Ishikawa (cell line): ENCODE measurements around the gene RASAL2.

Experiments used
- CEBPB ChIP-seq: IDR thresholded peaks from 2 replicates; pipeline ENCODE4 v1.6.1; 2012
- CREB1 ChIP-seq: IDR thresholded peaks from 2 replicates; pipeline ENCODE4 v1.6.1; 2012; ENCODE audit warnings: low read depth
- EGR1 ChIP-seq: IDR thresholded peaks from 2 replicates; pipeline ENCODE4 v1.6.1; 2012
- EP300 ChIP-seq: IDR thresholded peaks from 2 replicates; pipeline ENCODE4 v1.6.1; 2012; ENCODE audit warnings: borderline replicate concordance
- FOXM1 ChIP-seq: IDR thresholded peaks from 2 replicates; pipeline ENCODE4 v1.6.1; 2012; ENCODE audit warnings: low read depth, borderline replicate concordance
- MAX ChIP-seq: IDR thresholded peaks from 2 replicates; pipeline ENCODE4 v1.6.1; 2012
- NFIC ChIP-seq: IDR thresholded peaks from 2 replicates; pipeline ENCODE4 v1.6.1; 2012
- RAD21 ChIP-seq: IDR thresholded peaks from 2 replicates; pipeline ENCODE4 v1.6.1; 2012; ENCODE audit warnings: low read depth
- REST ChIP-seq: IDR thresholded peaks from 2 replicates; pipeline ENCODE4 v1.6.1; 2012; ENCODE audit warnings: low read depth, mild to moderate bottlenecking
- TAF1 ChIP-seq: IDR thresholded peaks from 2 replicates; pipeline ENCODE4 v1.6.1; 2012; ENCODE audit warnings: low read depth, mild to moderate bottlenecking
- TCF12 ChIP-seq: IDR thresholded peaks from 2 replicates; pipeline ENCODE4 v1.6.1; 2012; ENCODE audit warnings: low read depth
- TEAD4 ChIP-seq: IDR thresholded peaks from 2 replicates; pipeline ENCODE4 v1.6.1; 2012
- USF1 ChIP-seq: IDR thresholded peaks from 2 replicates; pipeline ENCODE4 v1.6.1; 2012
- YY1 ChIP-seq: IDR thresholded peaks from 2 replicates; pipeline ENCODE4 v1.6.1; 2012; ENCODE audit warnings: low read depth
- ZBTB7A ChIP-seq: IDR thresholded peaks from 2 replicates; pipeline ENCODE4 v1.6.1; 2012; ENCODE audit warnings: low read depth

RASAL2 gene

GRCh38 chr1:178407655-178408054 lies 313.8 kb downstream of the RASAL2 start:
- TF ChIP-seq TCF12 (no peak), EP300 (no peak), ZBTB7A (no peak), CEBPB (no peak), RAD21 (no peak), EGR1 (no peak), USF1 (no peak)

DNA sequence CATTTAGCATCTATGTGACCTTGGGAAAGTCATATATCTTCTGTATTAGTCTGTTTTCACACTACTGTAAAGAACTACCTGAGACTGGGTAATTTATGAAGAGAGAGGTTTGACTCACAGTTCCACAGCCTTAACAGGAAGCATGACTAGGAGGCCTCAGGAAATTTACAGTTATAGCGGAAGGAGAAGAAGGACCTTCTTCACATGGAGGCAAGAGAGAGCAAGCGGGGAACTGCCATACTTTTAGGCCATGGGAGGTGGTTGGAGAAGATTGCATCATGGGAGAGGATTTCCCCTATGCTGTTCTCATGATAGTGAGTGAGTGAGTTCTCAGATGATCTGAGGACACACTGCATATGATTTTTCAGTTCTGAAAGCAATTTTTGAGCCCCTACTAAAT lies 315.0 kb downstream of the RASAL2 start:
- TF ChIP-seq NFIC (no peak), YY1 (no peak), REST (no peak), USF1 (no peak), RAD21 (no peak), FOXM1 (no peak), CREB1 (no peak), TCF12 (no peak), TEAD4 (no peak), EP300 (no peak), EGR1 (no peak), MAX (no peak), ZBTB7A (no peak), TAF1 (no peak), CEBPB (no peak)

DNA sequence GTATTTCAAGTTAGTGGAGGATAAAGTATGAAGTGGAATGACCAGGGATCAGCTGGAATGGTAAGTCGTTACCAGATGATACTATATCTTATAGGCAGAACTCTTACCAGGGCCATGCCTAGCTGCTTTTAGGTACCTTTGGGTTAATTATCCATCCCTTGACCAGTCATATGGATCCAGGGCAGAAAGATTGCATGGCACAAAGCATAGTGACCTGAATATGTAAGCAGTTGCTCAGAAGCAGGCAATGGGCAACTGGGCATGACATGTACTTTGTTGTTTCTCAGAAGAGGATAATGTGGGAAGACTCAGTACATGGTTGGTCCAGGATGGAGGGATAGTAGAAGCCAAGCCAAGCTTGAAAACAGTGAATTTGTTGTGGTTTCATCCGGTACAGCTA lies 315.6 kb downstream of the RASAL2 start:
- TF ChIP-seq YY1 (no peak), EGR1 (no peak), RAD21 (no peak), FOXM1 (no peak), CEBPB (no peak), TEAD4 (no peak), NFIC (no peak), CREB1 (no peak), TAF1 (no peak), EP300 (no peak)

DNA sequence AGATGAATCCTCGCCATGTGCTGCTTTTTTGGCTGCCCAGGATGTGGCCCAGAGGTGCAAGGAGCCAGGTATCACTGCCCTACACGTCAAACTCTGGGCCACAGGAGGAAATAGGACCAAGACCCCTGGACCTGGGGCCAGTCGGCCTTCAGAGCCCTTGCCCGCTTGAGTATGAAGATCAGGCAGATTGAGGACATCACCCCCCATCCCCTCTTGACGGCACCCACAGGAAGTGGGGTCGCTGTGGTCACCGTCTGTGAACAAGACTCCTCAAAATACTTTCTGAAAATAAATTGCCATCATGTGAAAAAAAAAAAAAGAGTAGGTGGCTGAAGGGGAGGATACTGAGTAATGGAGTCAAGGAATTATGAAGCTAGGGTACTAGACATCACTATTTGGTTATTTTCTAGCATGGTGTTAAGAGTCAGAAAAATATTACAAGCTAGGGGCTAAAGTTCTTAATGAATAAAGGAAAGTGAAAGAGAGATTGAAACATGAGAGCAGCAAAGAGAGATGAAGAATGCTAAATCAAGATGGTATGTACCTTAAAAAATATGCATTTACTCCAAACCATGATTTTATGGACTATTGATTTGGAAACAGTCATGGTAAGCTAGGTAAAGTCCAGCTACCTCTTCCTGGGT lies 318.0 kb downstream of the RASAL2 start:
- no peak for TF ChIP-seq CREB1
- TF ChIP-seq NFIC = no peak
- no peak for TF ChIP-seq TCF12
- TF ChIP-seq EP300 = no peak
- TF ChIP-seq ZBTB7A = no peak
- no peak for TF ChIP-seq RAD21
- TF ChIP-seq MAX = no peak
- TF ChIP-seq REST = no peak
- no peak for TF ChIP-seq FOXM1
- no peak for TF ChIP-seq CEBPB
- TF ChIP-seq TAF1 = no peak
- TF ChIP-seq USF1 = no peak
- no peak for TF ChIP-seq TEAD4
- no peak for TF ChIP-seq YY1
- no peak for TF ChIP-seq EGR1

DNA sequence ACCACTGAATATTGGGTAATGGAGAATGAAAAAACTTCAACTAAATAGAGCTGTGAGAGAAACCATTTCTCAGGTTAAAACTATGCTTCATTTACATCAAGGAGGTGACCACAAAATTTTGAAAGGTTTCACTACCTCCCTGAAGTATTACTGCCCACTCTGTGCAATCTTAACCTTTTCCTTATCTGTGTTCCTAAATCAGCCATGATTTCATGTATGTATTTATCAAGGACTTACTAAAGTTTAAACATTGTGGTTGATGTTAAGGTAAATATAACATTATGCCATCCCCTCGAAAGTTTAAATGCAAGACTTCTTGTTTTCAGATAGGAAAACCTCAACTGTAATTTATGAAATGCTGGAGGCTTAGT lies 318.5 kb downstream of the RASAL2 start:
- TF ChIP-seq TCF12 (no peak), CEBPB (no peak), REST (no peak), TAF1 (no peak), FOXM1 (no peak), CREB1 (no peak), EGR1 (no peak), RAD21 (no peak), NFIC (no peak), TEAD4 (no peak), USF1 (no peak), ZBTB7A (no peak), YY1 (no peak), EP300 (no peak), MAX (no peak)
